Endothelial cell of umbilical vein (primary cell): Measurements from ENCODE around the gene ABHD17A. TPM values are rescaled to one million over a fixed set of nuclear protein-coding genes. Genes with fewer than 3 reads are reported as not detected.

Source experiments
- BruUV-seq: library from RNA; stranded (reverse); fragments of 400-500 nt; replicated peaks from 2 replicates; lab custom pipeline; 2021; lab: Mats Ljungman, UMichigan
- CTCF ChIA-PET: fragments of 300-600, 350-600 bp; sonication (Branson Sonifier 250); formaldehyde crosslinking; loops from one replicate; lab custom pipeline; 2021; ENCODE audit warnings: antibody characterized with exemption, inconsistent platforms; lab: Charles Lee
- POLR2A ChIA-PET: fragments of 300-600, 350-600 bp; sonication (Branson Sonifier 250); formaldehyde crosslinking; loops from one replicate; lab custom pipeline; 2021; ENCODE audit warnings: antibody characterized with exemption, inconsistent platforms; lab: Charles Lee
- DNase-seq: peaks from one replicate; pipeline ENCODE4 v3.0.0-alpha.2; 2011; ENCODE audit warnings: low read depth, low spot score
- FAIRE-seq: peaks from 2 replicates; lab custom pipeline; 2011; peaks lifted over from hg19 to GRCh38; lab: Jason Lieb, UNC
- H2AFZ ChIP-seq: 2 replicates; pipeline ENCODE4 v1.6.0; 2012; ENCODE audit warnings: low read depth, low read length, control low read depth, inconsistent platforms
- H3K27ac ChIP-seq: 2 replicates; pipeline ENCODE4 v1.5.1; 2011; ENCODE audit warnings: low read depth, mild to moderate bottlenecking, control low read depth, low read length, moderate library complexity; ENCODE audit not compliant: insufficient read depth
- H3K27me3 ChIP-seq, 2 experiments: 2 replicates each; pipeline versions ENCODE4 v1.6.0 to v1.6.1; 2011; ENCODE audit warnings: low read length in 2 of 2, mixed read lengths in 1 of 2; ENCODE audit not compliant: control insufficient read depth in 2 of 2, insufficient read depth in 2 of 2
- H3K36me3 ChIP-seq, 2 experiments: 2 replicates in 1 of 2; 3 replicates in 1 of 2; pipeline ENCODE4 v1.5.1; 2011; ENCODE audit warnings: low read length in 2 of 2, mild to moderate bottlenecking in 1 of 2, moderate library complexity in 1 of 2; ENCODE audit not compliant: control insufficient read depth in 2 of 2, insufficient read depth in 2 of 2; ENCODE audit errors: extremely low read depth in 1 of 2
- H3K4me1 ChIP-seq: 3 replicates; pipeline ENCODE4 v1.5.1; 2011; ENCODE audit warnings: mild to moderate bottlenecking, low read length; ENCODE audit not compliant: control insufficient read depth, insufficient read depth; ENCODE audit errors: extremely low read depth
- H3K4me2 ChIP-seq: 2 replicates; pipeline ENCODE4 v1.6.1; 2011; ENCODE audit warnings: low read length, control low read depth, mixed read lengths; ENCODE audit not compliant: insufficient read depth
- H3K4me3 ChIP-seq, 3 experiments: fragments of 200-600 bp in 1 of 3; sonication (generic), shearing (Covaris generic) in 1 of 3; replicated peaks in 1 of 3; 2 replicates each; pipeline ENCODE4 v1.5.1; 2011 to 2016; ENCODE audit warnings: control low read depth in 3 of 3, low read length in 3 of 3, mild to moderate bottlenecking in 2 of 3, inconsistent platforms in 1 of 3, low read depth in 1 of 3, moderate library complexity in 1 of 3; ENCODE audit not compliant: insufficient read depth in 1 of 3
- H3K79me2 ChIP-seq: 2 replicates; pipeline ENCODE4 v1.6.0; 2012; ENCODE audit warnings: low read length, inconsistent platforms; ENCODE audit not compliant: control insufficient read depth, insufficient read depth
- H3K9ac ChIP-seq: replicated peaks from 2 replicates; pipeline ENCODE3; 2011; ENCODE audit warnings: low read length, control low read depth; ENCODE audit not compliant: insufficient read depth; ENCODE audit errors: extremely low read depth
- H3K9me1 ChIP-seq: replicated peaks from 3 replicates; pipeline ENCODE4 v1.6.0; 2011; ENCODE audit warnings: mild to moderate bottlenecking, low read length; ENCODE audit not compliant: control insufficient read depth, insufficient read depth; ENCODE audit errors: extremely low read depth
- H3K9me3 ChIP-seq: replicated peaks from 2 replicates; pipeline ENCODE4 v1.5.1; 2012; ENCODE audit warnings: low read length, inconsistent platforms; ENCODE audit not compliant: control insufficient read depth, insufficient read depth
- H4K20me1 ChIP-seq: replicated peaks from 2 replicates; pipeline ENCODE3; 2011; ENCODE audit warnings: mild to moderate bottlenecking, low read length; ENCODE audit not compliant: control insufficient read depth, insufficient read depth; ENCODE audit errors: extremely low read depth
- CTCF ChIP-seq, 2 donors: IDR thresholded peaks; 1 replicate in 1 of 2; 2 replicates in 1 of 2; pipeline ENCODE4 v1.5.1; 2011; ENCODE audit warnings: low read length in 2 of 2, mild to moderate bottlenecking in 2 of 2, moderate library complexity in 2 of 2, control low read depth in 1 of 2, inconsistent platforms in 1 of 2, low read depth in 1 of 2; ENCODE audit not compliant: insufficient read depth in 1 of 2; ENCODE audit errors: extremely low read depth in 1 of 2
- EZH2 ChIP-seq: IDR thresholded peaks from 2 replicates; pipeline ENCODE4 v1.6.1; 2012; ENCODE audit warnings: borderline replicate concordance, low read depth, mild to moderate bottlenecking, moderate library complexity, low read length, inconsistent platforms; ENCODE audit not compliant: severe bottlenecking
- FOS ChIP-seq: IDR thresholded peaks from 2 replicates; pipeline ENCODE4 v1.6.1; 2011; ENCODE audit warnings: mild to moderate bottlenecking, low read length, moderate library complexity, borderline replicate concordance; ENCODE audit not compliant: insufficient read depth
- GATA2 ChIP-seq: IDR thresholded peaks from 2 replicates; pipeline ENCODE4 v1.7.0; 2011; ENCODE audit warnings: low read depth, mild to moderate bottlenecking, moderate library complexity, mixed read lengths, low read length; ENCODE audit not compliant: insufficient read length, insufficient read depth
- JUN ChIP-seq: IDR thresholded peaks from 2 replicates; pipeline ENCODE4 v1.6.1; 2011; ENCODE audit warnings: borderline replicate concordance, low read depth; ENCODE audit not compliant: insufficient read length, insufficient read depth
- MAX ChIP-seq: IDR thresholded peaks from 2 replicates; pipeline ENCODE4 v1.6.1; 2011; ENCODE audit not compliant: insufficient read depth, insufficient read length
- MYC ChIP-seq: IDR thresholded peaks from one replicate; pipeline ENCODE4 v1.6.1; 2011; ENCODE audit warnings: mild to moderate bottlenecking, low read depth, low read length
- POLR2A ChIP-seq: IDR thresholded peaks from 2 replicates; pipeline ENCODE4 v1.6.1; 2012; ENCODE audit warnings: low read depth, mild to moderate bottlenecking, control low read depth, low read length
- POLR2AphosphoS5 ChIP-seq: IDR thresholded peaks from 2 replicates; pipeline ENCODE4 v1.6.1; 2012; ENCODE audit warnings: low read depth, mild to moderate bottlenecking, control low read depth, low read length, moderate library complexity; ENCODE audit not compliant: insufficient read depth
- dilution Hi-C: fragments of 300-500 bp; cut with MboI; formaldehyde crosslinking; loops from one replicate; pipeline ENCODE4 v1.15.0; 2019; ENCODE audit warnings: low sequenced_read_pairs; ENCODE audit not compliant: extremely low pct_ligation_motif_present
- intact Hi-C: fragments of 100-400 bp; cut with micrococcal nuclease; formaldehyde crosslinking; loops from one replicate; pipeline ENCODE4 v1.10.0; 2022
- polyA plus RNA-seq, 4 experiments: library from polyadenylated mRNA; depleted of rRNA in 3 of 4; stranded (reverse) in 3 of 4; unstranded in 1 of 4; fragments of >200 nt; gene quantifications; 2 replicates each; pipeline versions ENCODE4 v1.2.1 to v1.2.3, GENCODE V29; 2011 to 2012; ENCODE audit warnings: missing spikeins in 1 of 4
- total RNA-seq: library from RNA; stranded (reverse); gene quantifications from 2 replicates; pipeline ENCODE4 v1.2.3, GENCODE V29; 2021

ABHD17A gene
- total and polyA plus RNA-seq, 2 donors (not counting 3 experiments of a cell fraction or from before 2014, with no cell fraction given), result 89.8 to 143 TPM

GRCh38 chr19:1863638-1864479, 21.4 kb downstream of the ABHD17A start:
- BruUV-seq, result no TSS peak
- POLR2A ChIA-PET, result no interaction called here
- FAIRE-seq, result peak; percentile 89

More at GRCh38 chr19:1863638-1864479, 21.4 kb downstream of the ABHD17A start:
- no peaks in the 10 kb centered on the region for H3K9me1 ChIP-seq
- peaks cover 41% of the 10 kb centered on the region for H3K79me2 ChIP-seq
- peak overlapping the region; percentile 65 for H3K27ac ChIP-seq
- TF ChIP-seq MYC (peak; percentile 97), POLR2A (peak; percentile 37), GATA2 (no peak), MAX (peak; percentile 95), FOS (no peak), POLR2AphosphoS5 (no peak), CTCF (IDR thresholded peaks at IDR 0.05; ENCODE audit: extremely low read depth in 1 of 2, insufficient read depth in 1 of 2, low read depth in 1 of 2, low read length in 2 of 2) (no peak), JUN (no peak), EZH2 (no peak)
- no peaks in the 10 kb centered on the region for H4K20me1 ChIP-seq
- H3K27me3 ChIP-seq, result no peaks in the 10 kb centered on the region
- no peaks in the 10 kb centered on the region for H3K9me3 ChIP-seq
- H3K4me1 ChIP-seq, result peaks cover 21% of the 10 kb centered on the region
- peak; percentile 89 for DNase-seq
- dilution Hi-C loops, result no loop called here
- H3K9ac ChIP-seq, result peak overlapping the region; percentile 85
- H3K4me2 ChIP-seq, result peak overlapping the region; percentile 74
- no peaks in the 10 kb centered on the region for H3K36me3 ChIP-seq
- intact Hi-C loops, result loop anchor here (1.0 to 2.0 kb wide), 6 partner anchors 12 to 232 kb away; partner anchors contain the start of genes ABHD17A, ADAT3, IZUMO4 and MOB3A
- H2AFZ ChIP-seq, result peak overlapping the region; percentile 52
- H3K4me3 ChIP-seq, result peak overlapping the region; percentile 42 to 78 (median 73)
- CTCF ChIA-PET, result interaction anchor here (0.6 to 3.2 kb wide), 17 partner anchors 9 to 295 kb away, joined by 3 to 44 read pairs (median 4); partner anchors contain the start of genes ABHD17A, ADAT3 and SCAMP4
